PC-9 (cell line): ENCODE measurements around the gene TECTB. TPM values are rescaled to one million over a fixed set of nuclear protein-coding genes. Genes with fewer than 3 reads are reported as not detected.

ENCODE experiments used
- BruUV-seq: library from RNA; stranded (reverse); fragments of 400-500 nt; replicated peaks from 2 replicates; lab custom pipeline; 2021; lab: Mats Ljungman, UMichigan
- CTCF ChIA-PET: fragments of 300-600 bp; sonication (Branson Sonifier 250); formaldehyde crosslinking; loops from one replicate; lab custom pipeline; 2022; ENCODE audit warnings: antibody characterized with exemption; lab: Charles Lee
- POLR2A ChIA-PET: fragments of 300-600 bp; sonication (Branson Sonifier 250); formaldehyde crosslinking; loops from one replicate; lab custom pipeline; 2022; ENCODE audit warnings: antibody characterized with exemption; ENCODE audit not compliant: unreplicated experiment; lab: Charles Lee
- DNase-seq, 2 experiments: peaks; one replicate each; pipeline versions ENCODE4 v3.0.0 to v3.0.0-alpha.2; 2015 to 2022; ENCODE audit warnings: mixed read lengths in 1 of 2
- H2AFZ ChIP-seq: fragments of 200-600 bp; sonication (generic); 2 replicates; pipeline ENCODE4 v1.8.1; 2017; ENCODE audit warnings: antibody characterized with exemption
- H3F3A ChIP-seq: fragments of 200-600 bp; sonication (generic); 2 replicates; pipeline ENCODE4 v1.8.1; 2017; ENCODE audit warnings: antibody characterized with exemption, mild to moderate bottlenecking, low read depth; ENCODE audit not compliant: insufficient read depth
- H3K27ac ChIP-seq: fragments of 200-600 bp; sonication (generic); 2 replicates; pipeline ENCODE4 v1.6.1; 2016; ENCODE audit warnings: mixed run types
- H3K27me3 ChIP-seq: fragments of 200-600 bp; sonication (generic); 2 replicates; pipeline ENCODE4 v1.6.1; 2016; ENCODE audit warnings: low read depth, mixed run types; ENCODE audit not compliant: insufficient read depth
- H3K36me3 ChIP-seq: fragments of 200-600 bp; sonication (generic); 2 replicates; pipeline ENCODE4 v1.6.1; 2016; ENCODE audit warnings: low read depth, mixed run types
- H3K4me1 ChIP-seq: fragments of 200-600 bp; sonication (generic); replicated peaks from 2 replicates; pipeline ENCODE4 v1.6.1; 2016; ENCODE audit warnings: mixed run types; ENCODE audit not compliant: insufficient read depth
- H3K4me2 ChIP-seq: fragments of 200-600 bp; sonication (generic); 2 replicates; pipeline ENCODE4 v1.6.1; 2017; ENCODE audit warnings: mixed run types
- H3K4me3 ChIP-seq: fragments of 200-600 bp; sonication (generic); 2 replicates; pipeline ENCODE4 v1.6.1; 2016; ENCODE audit warnings: mixed run types
- H3K79me2 ChIP-seq: fragments of 200-600 bp; sonication (generic); 2 replicates; pipeline ENCODE4 v1.6.1; 2017; ENCODE audit warnings: low read depth, mixed run types
- H3K9me2 ChIP-seq: fragments of 200-600 bp; sonication (generic); 2 replicates; pipeline ENCODE4 v1.8.1; 2017; ENCODE audit warnings: mild to moderate bottlenecking; ENCODE audit not compliant: insufficient read depth
- H3K9me3 ChIP-seq: fragments of 200-600 bp; sonication (generic); 2 replicates; pipeline ENCODE4 v1.8.1; 2016; ENCODE audit warnings: low read depth; ENCODE audit not compliant: insufficient read depth
- H4K20me1 ChIP-seq: fragments of 200-600 bp; sonication (generic); 2 replicates; pipeline ENCODE4 v1.8.1; 2017; ENCODE audit not compliant: insufficient read depth
- EZH2 ChIP-seq: fragments of 200-600 bp; sonication (generic); IDR thresholded peaks from 2 replicates; pipeline ENCODE4 v1.8.0; 2017; ENCODE audit warnings: antibody characterized with exemption, low read depth
- intact Hi-C: fragments of 100-400 bp; cut with micrococcal nuclease; formaldehyde crosslinking; loops from one replicate; pipeline ENCODE4 v1.10.0; 2022; ENCODE audit not compliant: unreplicated experiment
- total RNA-seq: library from RNA; stranded (reverse); gene quantifications from 2 replicates; pipeline ENCODE4 v1.2.3, GENCODE V29; 2021
- TF ChIP-seq, protein P1 (sequence below): fragments of 200-600 bp; sonication (generic); conservative IDR thresholded peaks from 2 replicates; pipeline ENCODE4 v1.6.1; 2017; ENCODE audit warnings: mixed run types, antibody characterized with exemption, mild to moderate bottlenecking, moderate library complexity

TECTB gene
- total RNA-seq, 1 experiment from 2014 or later, result not detected

- no TSS peak for BruUV-seq
- CTCF ChIA-PET, result no interaction called here
- Histone ChIP-seq H3K4me1 (no peaks in the 10 kb centered on the region; the same call in 1 of the 2 replicates), H3K9me2 (no peaks in the 10 kb centered on the region), H3K27me3 (no peaks in the 10 kb centered on the region), H3K79me2 (no peaks in the 10 kb centered on the region), H2AFZ (no peak overlapping the region), H3F3A (no peaks in the 10 kb centered on the region), H3K36me3 (no peaks in the 10 kb centered on the region), H3K4me2 (no peak overlapping the region), H3K4me3 (no peak overlapping the region), H3K9me3 (no peaks in the 10 kb centered on the region), H4K20me1 (no peaks in the 10 kb centered on the region), H3K27ac (no peak overlapping the region)
- POLR2A ChIA-PET, result no interaction called here
- intact Hi-C loops, result no loop called here
- TF ChIP-seq EZH2, result no peak
- TF ChIP-seq, protein P1, sequence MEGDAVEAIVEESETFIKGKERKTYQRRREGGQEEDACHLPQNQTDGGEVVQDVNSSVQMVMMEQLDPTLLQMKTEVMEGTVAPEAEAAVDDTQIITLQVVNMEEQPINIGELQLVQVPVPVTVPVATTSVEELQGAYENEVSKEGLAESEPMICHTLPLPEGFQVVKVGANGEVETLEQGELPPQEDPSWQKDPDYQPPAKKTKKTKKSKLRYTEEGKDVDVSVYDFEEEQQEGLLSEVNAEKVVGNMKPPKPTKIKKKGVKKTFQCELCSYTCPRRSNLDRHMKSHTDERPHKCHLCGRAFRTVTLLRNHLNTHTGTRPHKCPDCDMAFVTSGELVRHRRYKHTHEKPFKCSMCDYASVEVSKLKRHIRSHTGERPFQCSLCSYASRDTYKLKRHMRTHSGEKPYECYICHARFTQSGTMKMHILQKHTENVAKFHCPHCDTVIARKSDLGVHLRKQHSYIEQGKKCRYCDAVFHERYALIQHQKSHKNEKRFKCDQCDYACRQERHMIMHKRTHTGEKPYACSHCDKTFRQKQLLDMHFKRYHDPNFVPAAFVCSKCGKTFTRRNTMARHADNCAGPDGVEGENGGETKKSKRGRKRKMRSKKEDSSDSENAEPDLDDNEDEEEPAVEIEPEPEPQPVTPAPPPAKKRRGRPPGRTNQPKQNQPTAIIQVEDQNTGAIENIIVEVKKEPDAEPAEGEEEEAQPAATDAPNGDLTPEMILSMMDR, result no peak
- DNase-seq, result no peak
These were observed 16.3 kb downstream of the TECTB start for GRCh38 chr10:112299456-112299855.

- no peak for DNase-seq
- peaks cover 4% of the 10 kb centered on the region; the same call in 1 of the 2 replicates for H3K4me1 ChIP-seq
- TF ChIP-seq, protein P1, result no peak
- no peak for TF ChIP-seq EZH2
- no peak overlapping the region for H3K4me3 ChIP-seq
- no peaks in the 10 kb centered on the region for H3F3A ChIP-seq
- no peaks in the 10 kb centered on the region for H3K27me3 ChIP-seq
- POLR2A ChIA-PET, result no interaction called here
- H3K9me2 ChIP-seq, result no peaks in the 10 kb centered on the region
- CTCF ChIA-PET, result no interaction called here
- no peaks in the 10 kb centered on the region for H3K79me2 ChIP-seq
- no peak overlapping the region for H3K27ac ChIP-seq
- no peaks in the 10 kb centered on the region for H4K20me1 ChIP-seq
- H3K9me3 ChIP-seq, result no peaks in the 10 kb centered on the region
- intact Hi-C loops, result no loop called here
- H2AFZ ChIP-seq, result no peak overlapping the region
- no TSS peak for BruUV-seq
- H3K4me2 ChIP-seq, result no peak overlapping the region
- no peaks in the 10 kb centered on the region for H3K36me3 ChIP-seq
These were observed 19.1 kb downstream of the TECTB start for GRCh38 chr10:112302335-112302734.

GRCh38 chr10:112303528-112303927 lies 20.3 kb downstream of the TECTB start:
- BruUV-seq, result no TSS peak
- no peak overlapping the region for H3K27ac ChIP-seq

More at GRCh38 chr10:112303528-112303927, 20.3 kb downstream of the TECTB start:
- Histone ChIP-seq H3K79me2 (no peaks in the 10 kb centered on the region), H2AFZ (no peak overlapping the region), H3K4me3 (no peak overlapping the region), H3K36me3 (no peaks in the 10 kb centered on the region), H4K20me1 (no peaks in the 10 kb centered on the region), H3F3A (no peaks in the 10 kb centered on the region), H3K4me2 (no peak overlapping the region), H3K4me1 (peaks cover 4% of the 10 kb centered on the region; the same call in 1 of the 2 replicates), H3K9me3 (no peaks in the 10 kb centered on the region), H3K27me3 (no peaks in the 10 kb centered on the region), H3K9me2 (no peaks in the 10 kb centered on the region)
- DNase-seq, result no peak
- intact Hi-C loops, result no loop called here
- ChIA-PET CTCF (no interaction called here), POLR2A (no interaction called here)
- no peak for TF ChIP-seq EZH2
- TF ChIP-seq, protein P1, result no peak
